HL-60/S4 treated with phorbol 12-myristate 13-acetate at 8.2 ng/mL for 4 days and 3 days (cell line): ENCODE data around the gene SPX.

ENCODE experiments used
- in situ Hi-C: fragments of 300-500 bp; cut with MboI; formaldehyde crosslinking; loops from 2 replicates; pipeline ENCODE4 v1.15.0; 2022; ENCODE audit warnings: low sequenced_read_pairs

Gene SPX

GRCh38 chr12:21538061-21538653, 12.1 kb downstream of the SPX start:
- in situ Hi-C loops: no loop called here

- in situ Hi-C loops: no loop called here
Measured at GRCh38 chr12:21539797-21540196, 13.7 kb downstream of the SPX start.

GRCh38 chr12:21541773-21542172, 15.7 kb downstream of the SPX start:
- in situ Hi-C loops: no loop called here

- in situ Hi-C loops: no loop called here
Measured at GRCh38 chr12:21542403-21542802, 16.3 kb downstream of the SPX start.

GRCh38 chr12:21543151-21543550, 17.1 kb downstream of the SPX start:
- in situ Hi-C loops: no loop called here

- in situ Hi-C loops: no loop called here
Measured at GRCh38 chr12:21545557-21545956, 19.5 kb downstream of the SPX start.

DNA sequence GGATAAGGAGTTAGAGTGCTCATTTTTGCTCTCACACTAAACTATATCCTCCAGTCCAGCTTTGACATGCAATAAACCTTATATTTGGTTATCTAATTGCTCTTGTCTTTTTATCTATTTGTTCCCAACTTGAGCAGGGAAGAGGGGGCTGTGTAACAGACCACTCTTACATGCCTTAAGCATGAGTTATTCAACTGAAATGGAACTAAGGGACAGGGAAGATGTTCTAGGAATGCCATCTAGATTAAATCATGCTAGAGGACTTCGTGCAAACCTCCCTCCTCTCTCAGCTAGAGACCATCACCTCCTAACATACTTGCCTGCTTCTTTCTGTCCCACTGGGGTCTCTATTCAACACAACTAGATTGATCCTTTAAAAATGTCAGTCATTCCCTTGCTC, 20.6 kb downstream of the SPX start:
- in situ Hi-C loops: no loop called here

- in situ Hi-C loops: no loop called here
Measured at GRCh38 chr12:21547437-21547836, 21.3 kb downstream of the SPX start.

GRCh38 chr12:21551841-21552465, 25.9 kb downstream of the SPX start:
- in situ Hi-C loops: no loop called here

GRCh38 chr12:21552635-21553328, 26.7 kb downstream of the SPX start:
- in situ Hi-C loops: no loop called here

GRCh38 chr12:21553329-21553675, 27.2 kb downstream of the SPX start:
- in situ Hi-C loops: no loop called here

GRCh38 chr12:21558100-21558679, 32.1 kb downstream of the SPX start:
- in situ Hi-C loops: no loop called here

- in situ Hi-C loops: no loop called here
Measured at GRCh38 chr12:21559855-21560569, 33.9 kb downstream of the SPX start.

- in situ Hi-C loops: no loop called here
Measured at GRCh38 chr12:21561158-21561557, 35.1 kb downstream of the SPX start.

DNA sequence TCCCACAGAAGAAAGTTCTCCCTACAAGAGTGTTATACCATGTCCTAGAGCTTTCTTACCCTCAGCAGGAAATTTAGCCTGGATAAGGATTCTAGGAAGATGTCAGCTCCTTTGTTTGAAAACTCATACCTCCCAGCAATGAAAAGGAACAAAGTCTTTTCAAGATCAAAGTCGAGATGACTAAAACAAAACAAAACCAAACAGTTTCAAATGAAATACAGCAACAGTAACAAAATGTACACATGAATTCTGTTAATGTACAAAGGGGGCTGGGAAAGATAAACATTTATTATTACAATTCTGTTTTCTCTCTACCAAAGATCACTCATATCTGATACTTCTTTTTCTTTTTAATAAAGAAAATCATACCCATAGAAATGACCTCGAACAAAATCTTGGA, 36.8 kb downstream of the SPX start:
- in situ Hi-C loops: no loop called here

DNA sequence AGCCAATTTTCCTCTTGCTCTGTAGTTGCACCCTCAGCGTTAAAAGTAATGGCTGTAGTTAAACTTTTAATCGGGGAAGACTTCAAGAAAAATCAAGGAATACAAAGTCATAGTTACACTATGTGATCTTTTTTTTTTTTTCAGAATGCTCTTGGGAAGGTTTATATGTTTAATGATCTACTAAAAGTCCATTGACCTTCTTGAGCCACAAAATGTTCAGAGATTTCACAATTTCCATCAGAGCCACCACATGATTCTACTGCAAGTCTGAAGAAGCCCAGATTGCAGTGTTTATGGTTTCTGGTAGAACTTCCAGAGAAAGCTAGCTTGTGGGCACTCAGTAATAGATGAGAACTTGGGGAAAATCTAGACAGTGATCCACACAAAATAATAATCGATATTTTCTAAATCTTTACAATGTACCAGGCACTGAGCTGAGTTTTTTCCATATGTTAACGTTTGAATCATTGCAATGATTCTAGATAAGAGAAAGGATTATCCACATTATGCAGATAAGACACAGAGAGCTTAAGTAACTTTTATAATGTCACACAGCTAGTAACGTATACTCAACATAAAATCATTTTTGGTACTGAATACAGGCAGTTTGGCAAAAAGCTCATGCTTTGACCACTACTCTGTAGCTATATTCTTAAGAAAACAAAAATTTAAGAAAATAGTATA, 40.3 kb downstream of the SPX start:
- in situ Hi-C loops: no loop called here

DNA sequence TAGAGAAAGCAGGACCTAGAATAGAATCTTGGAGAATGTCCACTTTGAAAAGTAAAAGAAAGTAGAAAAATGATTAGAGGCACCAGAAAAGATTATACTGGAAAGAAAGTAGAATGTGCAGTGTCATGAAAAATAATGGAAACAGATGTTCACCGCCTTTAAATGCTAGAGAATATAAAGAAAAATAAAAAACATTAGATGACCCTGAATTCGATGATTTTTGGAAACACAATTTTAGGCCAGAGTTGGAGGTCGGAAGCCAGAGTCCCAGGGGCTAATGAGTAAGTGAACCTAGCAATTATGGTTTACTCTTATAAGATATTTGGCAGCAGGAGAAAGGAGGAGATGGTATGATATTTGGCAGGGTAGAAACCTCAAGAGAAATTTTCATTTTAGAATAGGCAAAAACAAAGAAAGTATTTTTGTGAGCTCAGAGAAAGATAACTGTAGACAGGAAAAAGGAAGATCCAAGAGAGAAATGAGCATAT, 40.9 kb downstream of the SPX start:
- in situ Hi-C loops: no loop called here

- in situ Hi-C loops: no loop called here
Measured at GRCh38 chr12:21568115-21568514, 42.0 kb downstream of the SPX start.

DNA sequence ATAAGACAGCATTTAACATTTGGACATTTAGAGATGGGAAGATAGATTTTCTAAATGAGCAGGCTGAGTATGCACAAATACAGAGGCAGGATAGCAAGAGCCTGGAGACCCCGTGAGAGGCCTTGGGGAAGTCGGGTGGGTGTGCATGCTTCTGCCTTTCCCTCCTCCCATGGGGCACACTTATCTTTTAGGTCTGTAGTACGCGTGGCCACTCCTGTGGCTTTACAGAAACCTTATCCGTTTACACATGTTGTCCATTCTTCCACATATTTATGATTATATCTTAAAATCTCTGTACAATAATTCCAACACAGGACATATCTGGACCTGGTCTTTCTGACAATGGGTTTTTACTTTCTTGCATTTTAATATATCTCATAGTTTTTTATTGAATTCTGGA, 45.0 kb downstream of the SPX start:
- in situ Hi-C loops: no loop called here

GRCh38 chr12:21573733-21574358, 47.8 kb downstream of the SPX start:
- in situ Hi-C loops: no loop called here
